Endodermal cell (in vitro differentiated cells): ENCODE results near the gene AHSG. TPM values are rescaled to one million over a fixed set of nuclear protein-coding genes. Genes with fewer than 3 reads are reported as not detected.

ENCODE experiments used
- DNase-seq: peaks from one replicate; pipeline ENCODE4 v3.0.0-alpha.2; 2017
- H3K27ac ChIP-seq: 2 replicates; pipeline ENCODE4 v1.5.1; 2013; ENCODE audit warnings: mild to moderate bottlenecking, low read depth, low read length, moderate library complexity
- H3K27me3 ChIP-seq: 2 replicates; pipeline ENCODE4 v1.6.1; 2013; ENCODE audit warnings: mild to moderate bottlenecking, low read length, moderate library complexity; ENCODE audit not compliant: insufficient read depth, control insufficient read depth, poor library complexity, severe bottlenecking
- H3K36me3 ChIP-seq: 2 replicates; pipeline ENCODE4 v1.7.0; 2013; ENCODE audit warnings: mild to moderate bottlenecking, low read length, moderate library complexity; ENCODE audit not compliant: control insufficient read depth, insufficient read depth
- H3K4me1 ChIP-seq: one replicate; pipeline ENCODE4 v1.7.0; 2013; ENCODE audit warnings: low read length; ENCODE audit not compliant: control insufficient read depth, insufficient read depth
- H3K4me3 ChIP-seq: 2 replicates; pipeline ENCODE4 v1.5.1; 2013; ENCODE audit warnings: mild to moderate bottlenecking, low read length, moderate library complexity
- H3K9ac ChIP-seq: 2 replicates; pipeline ENCODE4 v1.6.1; 2013; ENCODE audit warnings: mild to moderate bottlenecking, low read length, moderate library complexity; ENCODE audit not compliant: poor library complexity, severe bottlenecking; ENCODE audit errors: extremely low read depth
- H3K9me3 ChIP-seq: 2 replicates; pipeline ENCODE4 v1.6.1; 2013; ENCODE audit warnings: mild to moderate bottlenecking, low read length, moderate library complexity; ENCODE audit not compliant: control insufficient read depth
- H3K27ac Mint-ChIP-seq: 2 replicates; pipeline ENCODE4 v1.8.0; 2020; ENCODE audit warnings: mixed read lengths
- H3K27me3 Mint-ChIP-seq: 2 replicates; pipeline ENCODE4 v1.8.0; 2021; ENCODE audit warnings: mild to moderate bottlenecking, mixed read lengths; ENCODE audit not compliant: insufficient read depth
- H3K36me3 Mint-ChIP-seq: 2 replicates; pipeline ENCODE4 v1.8.0; 2020; ENCODE audit warnings: low read depth, mixed read lengths
- H3K4me1 Mint-ChIP-seq: 2 replicates; pipeline ENCODE4 v1.8.0; 2020; ENCODE audit warnings: mixed read lengths
- H3K4me3 Mint-ChIP-seq: 2 replicates; pipeline ENCODE4 v1.8.0; 2020; ENCODE audit warnings: mild to moderate bottlenecking, moderate library complexity, mixed read lengths
- H3K9me3 Mint-ChIP-seq: 2 replicates; pipeline ENCODE4 v1.8.0; 2020; ENCODE audit warnings: mild to moderate bottlenecking, mixed read lengths
- CTCF ChIP-seq: fragments of 200-600 bp; sonication (generic); conservative IDR thresholded peaks from 2 replicates; pipeline ENCODE4 v1.5.0; 2021; ENCODE audit warnings: antibody characterized with exemption, mild to moderate bottlenecking
- WGBS, 2 experiments: methylation state at CpG; one replicate each; pipeline versions ENCODE4 v1.1.5 to v1.1.7; 2013; ENCODE audit warnings: missing lambda C conversion rate in 2 of 2, mixed read lengths in 1 of 2; ENCODE audit not compliant: insufficient coverage in 1 of 2, insufficient read length in 1 of 2; 5-methylcytosine and 5-hydroxymethylcytosine counted together
- total RNA-seq, 2 donors: library from RNA; stranded (reverse); fragmentation: NEBNext Ultra II Directional in 1 of 2; extraction: Animal tissue kit (Norgen Biotek cat#: 25700) in 1 of 2; gene quantifications; 2 replicates in 1 of 2; 3 replicates in 1 of 2; pipeline ENCODE4 v1.2.1, GENCODE V29; 2021

Gene AHSG
- total RNA-seq, 2 donors from 2014 or later, result not detected

- H3K27ac Mint-ChIP-seq, result peak within 1 kb of the TSS; percentile 97
- 0% methylated on average over 32 to 59 of the region's 59 CpGs for WGBS, 2 experiments
- peak within 1 kb of the TSS; percentile 93 for H3K9ac ChIP-seq
- peaks cover 36% of the 10 kb centered on the region for H3K36me3 ChIP-seq
- H3K4me1 ChIP-seq, result no peaks in the 10 kb centered on the region
- peak within 1 kb of the TSS; percentile 99 for H3K4me3 ChIP-seq
- H3K36me3 Mint-ChIP-seq, result peaks cover 22% of the 10 kb centered on the region
- H3K27me3 Mint-ChIP-seq, result no peaks in the 10 kb centered on the region
- no peaks in the 10 kb centered on the region for H3K27me3 ChIP-seq
- DNase-seq, result peak; percentile 100
- H3K9me3 ChIP-seq, result no peaks in the 10 kb centered on the region
- no peak for TF ChIP-seq CTCF
- peak within 1 kb of the TSS; percentile 89 for H3K4me3 Mint-ChIP-seq
- H3K4me1 Mint-ChIP-seq, result peaks cover 16% of the 10 kb centered on the region
- H3K9me3 Mint-ChIP-seq, result no peaks in the 10 kb centered on the region
- H3K27ac ChIP-seq, result peak within 1 kb of the TSS; percentile 79
These were observed 42.5 kb upstream of the AHSG start, which contains the start of gene DNAJB11 for GRCh38 chr3:186570096-186570940. Gene DNAJB11, plus strand, starts transcription at chr3:186570720. Its CDS starts 178 bp downstream, at chr3:186570898.

- Histone ChIP-seq H3K4me3 (peak overlapping the region; percentile 99), H3K9me3 (no peaks in the 10 kb centered on the region), H3K27ac (peak overlapping the region; percentile 79), H3K27me3 (no peaks in the 10 kb centered on the region), H3K9ac (peak overlapping the region; percentile 93), H3K36me3 (peaks cover 44% of the 10 kb centered on the region), H3K4me1 (no peaks in the 10 kb centered on the region)
- Mint-ChIP-seq H3K4me1 (peaks cover 16% of the 10 kb centered on the region), H3K36me3 (peaks cover 30% of the 10 kb centered on the region), H3K27ac (peak overlapping the region; percentile 97), H3K9me3 (no peaks in the 10 kb centered on the region), H3K4me3 (peak overlapping the region; percentile 89), H3K27me3 (no peaks in the 10 kb centered on the region)
- 15 to 19% methylated on average over 9 to 21 of the region's 21 CpGs for WGBS, 2 experiments
- no peak for DNase-seq
- no peak for TF ChIP-seq CTCF
These were observed 41.8 kb upstream of the AHSG start for GRCh38 chr3:186570941-186571643.

- H3K36me3 Mint-ChIP-seq, result peaks cover 33% of the 10 kb centered on the region
- H3K4me3 Mint-ChIP-seq, result peak overlapping the region; percentile 89
- Histone ChIP-seq H3K4me1 (no peaks in the 10 kb centered on the region), H3K9me3 (no peaks in the 10 kb centered on the region), H3K9ac (peak overlapping the region; percentile 93), H3K36me3 (peaks cover 49% of the 10 kb centered on the region), H3K27me3 (no peaks in the 10 kb centered on the region), H3K27ac (no peak overlapping the region), H3K4me3 (peak overlapping the region; percentile 99)
- peak overlapping the region; percentile 97 for H3K27ac Mint-ChIP-seq
- peaks cover 13% of the 10 kb centered on the region for H3K4me1 Mint-ChIP-seq
- no peaks in the 10 kb centered on the region for H3K27me3 Mint-ChIP-seq
- no peak for DNase-seq
- 90% methylated on average over 2 of the region's 2 CpGs; no CpG with 5 or more reads in 1 of the 2 experiments for WGBS, 2 experiments
- no peak for TF ChIP-seq CTCF
- H3K9me3 Mint-ChIP-seq, result no peaks in the 10 kb centered on the region
These were observed 41.2 kb upstream of the AHSG start for GRCh38 chr3:186571644-186572013.
